CD4-positive, alpha-beta T cell (primary cell): Measurements from ENCODE around the gene CHRNB2. TPM values are rescaled to one million over a fixed set of nuclear protein-coding genes. Genes with fewer than 3 reads are reported as not detected.

Source experiments
- ATAC-seq: fragments of 200-7000 bp; cut with Tn5 transposase; one replicate; pipeline ENCODE4 v1.10.0; 2022; ENCODE audit warnings: mild to moderate bottlenecking; ENCODE audit not compliant: poor library complexity
- CTCF ChIA-PET: fragments of 350-600 bp; sonication (Branson Sonifier 250); formaldehyde crosslinking; loops from one replicate; lab custom pipeline; 2021; ENCODE audit warnings: antibody characterized with exemption, inconsistent platforms; lab: Charles Lee
- POLR2A ChIA-PET: fragments of 350-600 bp; sonication (Branson Sonifier 250); formaldehyde crosslinking; loops from one replicate; lab custom pipeline; 2021; ENCODE audit warnings: antibody characterized with exemption, inconsistent platforms; lab: Charles Lee
- DNase-seq, 14 experiments: peaks; one replicate each; pipeline ENCODE4 v3.0.0-alpha.2; 2013 to 2020; ENCODE audit warnings: mixed read lengths in 2 of 14
- H3K27ac ChIP-seq, 2 donors: one replicate each; pipeline versions ENCODE4 v1.5.1 to v1.7.0; 2013; ENCODE audit warnings: low read length in 2 of 2, low read depth in 1 of 2, mild to moderate bottlenecking in 1 of 2
- H3K27me3 ChIP-seq, 2 experiments: 1 replicate in 1 of 2; 2 replicates in 1 of 2; pipeline versions ENCODE4 v1.6.1 to v1.7.0; 2013; ENCODE audit warnings: low read length in 2 of 2, control low read depth in 1 of 2, mild to moderate bottlenecking in 1 of 2, moderate library complexity in 1 of 2; ENCODE audit not compliant: insufficient read depth in 2 of 2, control insufficient read depth in 1 of 2
- H3K36me3 ChIP-seq: one replicate; pipeline ENCODE4 v1.6.1; 2013; ENCODE audit warnings: low read length, control low read depth; ENCODE audit not compliant: insufficient read depth
- H3K4me1 ChIP-seq: one replicate; pipeline ENCODE4 v1.6.1; 2013; ENCODE audit warnings: low read length, control low read depth; ENCODE audit not compliant: insufficient read depth
- H3K4me3 ChIP-seq: one replicate; pipeline ENCODE4 v1.5.1; 2013; ENCODE audit warnings: mild to moderate bottlenecking, low read length, moderate library complexity
- H3K9me3 ChIP-seq, 2 experiments: 1 replicate in 1 of 2; 2 replicates in 1 of 2; pipeline versions ENCODE4 v1.6.1 to v1.7.0; 2013; ENCODE audit warnings: low read length in 2 of 2, mild to moderate bottlenecking in 2 of 2, control low read depth in 1 of 2, moderate library complexity in 1 of 2; ENCODE audit not compliant: control insufficient read depth in 1 of 2, insufficient read depth in 1 of 2
- H3K27ac Mint-ChIP-seq: one replicate; pipeline ENCODE4 v1.8.0; 2020; ENCODE audit warnings: mixed read lengths
- H3K27me3 Mint-ChIP-seq: one replicate; pipeline ENCODE4 v1.8.0; 2021; ENCODE audit warnings: mixed read lengths
- H3K36me3 Mint-ChIP-seq: one replicate; pipeline ENCODE4 v1.8.0; 2021; ENCODE audit warnings: low read depth, mixed read lengths
- H3K4me1 Mint-ChIP-seq: one replicate; pipeline ENCODE4 v1.8.0; 2021; ENCODE audit warnings: low read depth, mixed read lengths
- H3K4me3 Mint-ChIP-seq: one replicate; pipeline ENCODE4 v1.8.0; 2020; ENCODE audit warnings: mild to moderate bottlenecking, mixed read lengths
- H3K9me3 Mint-ChIP-seq: one replicate; pipeline ENCODE4 v1.8.0; 2020; ENCODE audit warnings: mixed read lengths
- CTCF ChIP-seq: fragments of 200-600 bp; IDR thresholded peaks from one replicate; pipeline ENCODE4 v1.8.0; 2022; ENCODE audit warnings: antibody characterized with exemption, mild to moderate bottlenecking
- intact Hi-C, 2 experiments: fragments of 100-400 bp; cut with DNase I in 1 of 2; cut with micrococcal nuclease in 1 of 2; formaldehyde crosslinking; loops; one replicate each; pipeline versions ENCODE4 v1.15.1 to v1.9.0; 2023 to 2025; cut with DNase I, micrococcal nuclease
- total RNA-seq, 174 experiments: library from RNA in 2 of 174; stranded (reverse) in 2 of 174; gene quantifications; one replicate each; pipeline ENCODE4 v1.2.3 and lab custom pipeline; 2021 to 2026

The CHRNB2 gene
- total RNA-seq, 2 experiments from 2014 or later: not detected

GRCh38 chr1:154546264-154547063, 21.1 kb upstream of the CHRNB2 start:
- CTCF ChIA-PET: interaction anchor here (0.7 to 6.0 kb wide), 6 partner anchors 66 to 517 kb away, joined by 3 to 43 read pairs (median 4); partner anchors contain the start of genes EFNA4 and IL6R

GRCh38 chr1:154547105-154547732, 20.4 kb upstream of the CHRNB2 start:
- Histone ChIP-seq H3K9me3 (no peaks in the 10 kb centered on the region), H3K27me3 (no peaks in the 10 kb centered on the region), H3K27ac (no peak overlapping the region), H3K4me1 (no peaks in the 10 kb centered on the region), H3K36me3 (peaks cover 31% of the 10 kb centered on the region), H3K4me3 (no peak overlapping the region)
- intact Hi-C loops: loop anchor here (5.0 to 10.0 kb wide), 2 partner anchors 145 to 222 kb away; partner anchors contain the start of genes AQP10 (in 1 of the 2) and ATP8B2 (in 1 of the 2)
- no peak for ATAC-seq
- CTCF ChIA-PET: interaction anchor here (0.8 to 6.0 kb wide), 5 partner anchors 67 to 517 kb away, joined by 3 to 43 read pairs (median 4); partner anchors contain the start of genes EFNA4 and IL6R
- TF ChIP-seq CTCF: no peak
- peaks cover 4% of the 10 kb centered on the region for H3K4me1 Mint-ChIP-seq
- no peaks in the 10 kb centered on the region for H3K27me3 Mint-ChIP-seq
- POLR2A ChIA-PET: interaction anchor here (0.7 to 1.0 kb wide), 3 partner anchors 10 to 144 kb away, joined by 3 read pairs; no protein-coding TSS in a partner anchor
- no peaks in the 10 kb centered on the region for H3K9me3 Mint-ChIP-seq
- H3K4me3 Mint-ChIP-seq: no peak overlapping the region
- peaks cover 42% of the 10 kb centered on the region for H3K36me3 Mint-ChIP-seq
- DNase-seq: no peak
- H3K27ac Mint-ChIP-seq: no peak overlapping the region

More at GRCh38 chr1:154546264-154547063, 21.1 kb upstream of the CHRNB2 start:
- H3K4me1 Mint-ChIP-seq: peaks cover 4% of the 10 kb centered on the region
- H3K4me3 Mint-ChIP-seq: no peak overlapping the region
- peak; percentile 68 for TF ChIP-seq CTCF
- no peaks in the 10 kb centered on the region for H3K9me3 Mint-ChIP-seq
- ATAC-seq: peak; percentile 93
- H3K36me3 Mint-ChIP-seq: peaks cover 34% of the 10 kb centered on the region
- POLR2A ChIA-PET: interaction anchor here (0.7 to 1.0 kb wide), 3 partner anchors 11 to 143 kb away, joined by 3 read pairs; no protein-coding TSS in a partner anchor
- Histone ChIP-seq H3K36me3 (peaks cover 24% of the 10 kb centered on the region), H3K27me3 (no peaks in the 10 kb centered on the region), H3K9me3 (no peaks in the 10 kb centered on the region), H3K4me3 (no peak overlapping the region), H3K27ac (no peak overlapping the region), H3K4me1 (no peaks in the 10 kb centered on the region)
- intact Hi-C loops: loop anchor here (1.0 to 10.0 kb wide), 4 partner anchors 66 to 222 kb away; partner anchors contain the start of genes AQP10 (in 1 of the 2) and ATP8B2 (in 1 of the 2)
- DNase-seq: peak; percentile 28 to 77 (median 38)
- H3K27ac Mint-ChIP-seq: no peak overlapping the region
- no peaks in the 10 kb centered on the region for H3K27me3 Mint-ChIP-seq

- H3K36me3 ChIP-seq: peaks cover 39% of the 10 kb centered on the region
- no peaks in the 10 kb centered on the region for H3K27me3 ChIP-seq
- H3K4me1 ChIP-seq: no peaks in the 10 kb centered on the region
- DNase-seq (no peak), ATAC-seq (no peak)
- H3K4me3 ChIP-seq: no peak overlapping the region
- no peaks in the 10 kb centered on the region for H3K9me3 ChIP-seq
- ChIA-PET POLR2A (no interaction called here), CTCF (interaction anchor here (6.0 kb wide), 1 partner anchor 67 kb away, joined by 43 read pairs; no protein-coding TSS in a partner anchor)
- H3K9me3 Mint-ChIP-seq: no peaks in the 10 kb centered on the region
- H3K36me3 Mint-ChIP-seq: peaks cover 50% of the 10 kb centered on the region
- intact Hi-C loops: loop anchor here (5.0 to 10.0 kb wide), 2 partner anchors 146 to 223 kb away; partner anchors contain the start of genes AQP10 (in 1 of the 2) and ATP8B2 (in 1 of the 2)
- H3K27ac Mint-ChIP-seq: peak overlapping the region; percentile 27
- H3K27me3 Mint-ChIP-seq: no peaks in the 10 kb centered on the region
- TF ChIP-seq CTCF: no peak
- no peak overlapping the region for H3K4me3 Mint-ChIP-seq
- no peak overlapping the region for H3K27ac ChIP-seq
- peaks cover 4% of the 10 kb centered on the region for H3K4me1 Mint-ChIP-seq
These were observed 19.6 kb upstream of the CHRNB2 start for GRCh38 chr1:154548028-154548427.
